Caco-2 (cell line): ENCODE data around the gene KIF1A. TPM values are rescaled to one million over a fixed set of nuclear protein-coding genes. Genes with fewer than 3 reads are reported as not detected.
"Not testable (repeated sequence)": the region's sequence is repeated elsewhere in the genome, so short reads cannot be mapped to it uniquely, and the experiment has no call there.

ENCODE experiments used
- BruUV-seq: library from RNA; stranded (reverse); fragments of 400-500 nt; replicated peaks from 2 replicates; lab custom pipeline; 2021; lab: Mats Ljungman, UMichigan
- CTCF ChIA-PET: fragments of 300-600 bp; sonication (Branson Sonifier 250); formaldehyde crosslinking; loops from one replicate; lab custom pipeline; 2022; ENCODE audit warnings: antibody characterized with exemption; lab: Charles Lee
- POLR2A ChIA-PET: fragments of 300-600 bp; sonication (Branson Sonifier 250); formaldehyde crosslinking; loops from one replicate; lab custom pipeline; 2022; ENCODE audit warnings: antibody characterized with exemption; lab: Charles Lee
- DNase-seq, 2 experiments: peaks; one replicate each; pipeline versions ENCODE4 v3.0.0 to v3.0.0-alpha.2; 2020 to 2022
- H3K27me3 ChIP-seq: replicated peaks from 2 replicates; pipeline ENCODE4 v1.6.0; 2011; ENCODE audit warnings: low read length; ENCODE audit not compliant: control insufficient read depth, insufficient read depth
- H3K36me3 ChIP-seq: 2 replicates; pipeline ENCODE4 v1.5.1; 2011; ENCODE audit warnings: low read length; ENCODE audit not compliant: control insufficient read depth, insufficient read depth
- H3K4me1 ChIP-seq: fragments of 250-450 bp; sonication (Bioruptor Pico); 2 replicates; pipeline ENCODE4 v1.5.1; 2020; ENCODE audit warnings: mild to moderate bottlenecking
- H3K4me3 ChIP-seq: 2 replicates; pipeline ENCODE4 v1.5.1; 2011; ENCODE audit warnings: low read depth, mild to moderate bottlenecking, control low read depth, low read length
- H3K9me3 ChIP-seq: fragments of 250-450 bp; sonication (Bioruptor Pico); 2 replicates; pipeline ENCODE4 v1.5.1; 2020; ENCODE audit warnings: mild to moderate bottlenecking, moderate library complexity
- H3K27ac Mint-ChIP-seq: one replicate; pipeline ENCODE4 v1.8.0; 2022; ENCODE audit warnings: mixed read lengths; ENCODE audit not compliant: unreplicated experiment
- H3K27me3 Mint-ChIP-seq: one replicate; pipeline ENCODE4 v1.8.0; 2022; ENCODE audit warnings: mixed read lengths; ENCODE audit not compliant: insufficient read depth, unreplicated experiment
- H3K36me3 Mint-ChIP-seq: one replicate; pipeline ENCODE4 v1.8.0; 2022; ENCODE audit warnings: mild to moderate bottlenecking, mixed read lengths; ENCODE audit not compliant: insufficient read depth, unreplicated experiment
- H3K4me1 Mint-ChIP-seq: one replicate; pipeline ENCODE4 v1.8.0; 2022; ENCODE audit warnings: low read depth, mixed read lengths; ENCODE audit not compliant: unreplicated experiment
- H3K4me3 Mint-ChIP-seq: one replicate; pipeline ENCODE4 v1.8.0; 2022; ENCODE audit warnings: mild to moderate bottlenecking, moderate library complexity, mixed read lengths; ENCODE audit not compliant: unreplicated experiment
- H3K9me3 Mint-ChIP-seq: one replicate; pipeline ENCODE4 v1.8.0; 2022; ENCODE audit warnings: mixed read lengths; ENCODE audit not compliant: unreplicated experiment
- intact Hi-C: fragments of 100-400 bp; cut with micrococcal nuclease; formaldehyde crosslinking; loops from one replicate; pipeline ENCODE4 v1.10.0; 2022; ENCODE audit not compliant: unreplicated experiment
- total RNA-seq: library from RNA; stranded (reverse); gene quantifications from 2 replicates; pipeline ENCODE4 v1.2.3, GENCODE V29; 2022
- TF ChIP-seq, protein P1 (sequence below), 2 experiments: fragments of 200-600 bp in 1 of 2; IDR thresholded peaks; 1 replicate in 1 of 2; 2 replicates in 1 of 2; pipeline versions ENCODE4 v1.5.1 to v1.8.0; 2011 to 2022; ENCODE audit warnings: antibody characterized with exemption in 1 of 2, control low read depth in 1 of 2, inconsistent platforms in 1 of 2, low read depth in 1 of 2, low read length in 1 of 2, mild to moderate bottlenecking in 1 of 2, moderate library complexity in 1 of 2; ENCODE audit not compliant: insufficient read depth in 1 of 2, severe bottlenecking in 1 of 2, unreplicated experiment in 1 of 2

Gene KIF1A
- total RNA-seq, 1 experiment from 2014 or later, result 33.1 TPM

DNA sequence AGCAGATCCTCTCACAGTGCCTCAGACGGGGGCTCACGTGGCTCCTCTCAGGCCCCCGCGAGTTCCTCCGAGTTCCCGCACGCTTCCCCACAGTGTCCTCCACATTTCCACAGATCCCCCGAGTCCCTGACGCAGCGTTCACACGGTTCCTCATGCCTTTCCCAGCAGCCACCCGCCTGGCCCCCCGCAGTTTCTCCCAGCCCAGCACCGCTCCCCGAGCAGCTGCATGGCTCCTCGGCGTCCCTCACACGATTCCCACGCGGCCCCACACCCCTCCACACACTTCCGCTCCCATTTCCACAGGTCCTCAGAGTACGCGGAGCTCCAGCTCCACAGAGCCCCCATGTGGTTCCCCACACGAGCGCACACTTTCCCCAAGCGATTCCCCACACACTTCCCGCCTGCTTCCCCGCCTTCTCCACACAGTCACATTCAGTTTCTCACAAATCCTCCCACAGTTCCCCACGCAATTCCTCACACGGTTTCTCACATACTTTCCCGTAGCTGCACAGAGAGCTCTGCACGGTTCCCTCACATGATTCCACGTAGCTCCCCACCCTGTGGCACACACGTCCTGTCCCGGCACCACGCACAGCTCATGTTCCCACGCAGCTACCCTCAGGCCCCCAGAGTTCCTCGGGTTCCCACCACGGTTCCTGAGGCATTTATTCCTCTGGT is 39.9 kb downstream of the KIF1A start:
- no peaks in the 10 kb centered on the region for H3K9me3 Mint-ChIP-seq
- TF ChIP-seq, protein P1, sequence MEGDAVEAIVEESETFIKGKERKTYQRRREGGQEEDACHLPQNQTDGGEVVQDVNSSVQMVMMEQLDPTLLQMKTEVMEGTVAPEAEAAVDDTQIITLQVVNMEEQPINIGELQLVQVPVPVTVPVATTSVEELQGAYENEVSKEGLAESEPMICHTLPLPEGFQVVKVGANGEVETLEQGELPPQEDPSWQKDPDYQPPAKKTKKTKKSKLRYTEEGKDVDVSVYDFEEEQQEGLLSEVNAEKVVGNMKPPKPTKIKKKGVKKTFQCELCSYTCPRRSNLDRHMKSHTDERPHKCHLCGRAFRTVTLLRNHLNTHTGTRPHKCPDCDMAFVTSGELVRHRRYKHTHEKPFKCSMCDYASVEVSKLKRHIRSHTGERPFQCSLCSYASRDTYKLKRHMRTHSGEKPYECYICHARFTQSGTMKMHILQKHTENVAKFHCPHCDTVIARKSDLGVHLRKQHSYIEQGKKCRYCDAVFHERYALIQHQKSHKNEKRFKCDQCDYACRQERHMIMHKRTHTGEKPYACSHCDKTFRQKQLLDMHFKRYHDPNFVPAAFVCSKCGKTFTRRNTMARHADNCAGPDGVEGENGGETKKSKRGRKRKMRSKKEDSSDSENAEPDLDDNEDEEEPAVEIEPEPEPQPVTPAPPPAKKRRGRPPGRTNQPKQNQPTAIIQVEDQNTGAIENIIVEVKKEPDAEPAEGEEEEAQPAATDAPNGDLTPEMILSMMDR (IDR thresholded peaks at IDR 0.05; ENCODE audit: insufficient read depth in 1 of 2, low read depth in 1 of 2, low read length in 1 of 2, severe bottlenecking in 1 of 2, unreplicated experiment in 1 of 2), result no peak
- no peaks in the 10 kb centered on the region for H3K4me1 ChIP-seq
- DNase-seq, result no peak
- no peaks in the 10 kb centered on the region for H3K4me1 Mint-ChIP-seq
- intact Hi-C loops, result no loop called here
- H3K4me3 Mint-ChIP-seq, result no peak overlapping the region
- ChIA-PET CTCF (no interaction called here), POLR2A (no interaction called here)
- H3K27ac Mint-ChIP-seq, result no peak overlapping the region
- no TSS peak for BruUV-seq
- no peak overlapping the region for H3K4me3 ChIP-seq
- no peaks in the 10 kb centered on the region for H3K27me3 ChIP-seq
- H3K9me3 ChIP-seq, result no peaks in the 10 kb centered on the region
- H3K36me3 ChIP-seq, result no peaks in the 10 kb centered on the region
- no peaks in the 10 kb centered on the region for H3K36me3 Mint-ChIP-seq
- no peaks in the 10 kb centered on the region for H3K27me3 Mint-ChIP-seq

DNA sequence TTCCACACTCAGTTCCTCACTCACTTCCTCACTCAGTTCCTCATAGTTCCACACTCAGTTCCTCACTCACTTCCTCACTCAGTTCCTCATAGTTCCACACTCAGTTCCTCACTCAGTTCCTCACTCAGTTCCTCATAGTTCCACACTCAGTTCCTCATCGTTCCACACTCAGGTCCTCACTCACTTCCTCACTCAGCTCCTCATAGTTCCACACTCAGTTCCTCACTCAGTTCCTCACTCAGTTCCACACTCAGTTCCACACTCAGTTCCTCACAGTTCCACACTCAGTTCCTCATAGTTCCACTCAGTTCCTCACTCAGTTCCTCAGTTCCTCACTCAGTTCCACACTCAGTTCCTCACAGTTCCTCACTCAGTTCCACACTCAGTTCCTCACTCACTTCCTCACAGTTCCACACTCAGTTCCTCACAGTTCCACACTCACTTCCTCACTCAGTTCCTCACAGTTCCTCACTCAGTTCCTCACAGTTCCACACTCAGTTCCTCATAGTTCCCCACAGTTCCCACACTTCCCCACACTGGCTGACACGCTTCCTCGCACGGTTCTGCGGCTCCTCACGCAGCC is 40.7 kb downstream of the KIF1A start:
- intact Hi-C loops, H3K4me1 Mint-ChIP-seq, H3K4me1 ChIP-seq, BruUV-seq, POLR2A ChIA-PET, H3K9me3 ChIP-seq, H3K4me3 Mint-ChIP-seq, H3K27me3 ChIP-seq, H3K9me3 Mint-ChIP-seq, H3K36me3 ChIP-seq, H3K4me3 ChIP-seq, H3K27ac Mint-ChIP-seq, DNase-seq, H3K27me3 Mint-ChIP-seq, CTCF ChIA-PET, H3K36me3 Mint-ChIP-seq: not testable (repeated sequence)

DNA sequence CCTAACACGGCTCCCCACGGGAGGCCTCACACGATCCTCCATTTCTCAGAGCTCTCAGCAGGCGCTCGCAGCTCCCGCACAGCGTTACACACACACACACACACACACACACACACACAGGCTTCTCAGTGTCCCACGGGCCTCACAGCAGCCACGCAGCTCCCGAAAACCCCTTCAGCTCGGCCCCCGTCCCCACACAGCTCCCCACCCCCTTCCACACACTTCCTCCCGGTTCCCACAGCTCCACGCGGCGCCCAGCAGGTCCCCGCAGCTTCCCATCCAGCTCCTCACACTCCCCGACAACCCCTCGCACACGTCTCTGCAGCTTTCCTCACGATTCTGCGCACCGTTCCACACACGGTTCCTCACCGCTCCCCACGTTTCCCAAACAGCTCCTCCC is 41.6 kb downstream of the KIF1A start:
- no peaks in the 10 kb centered on the region for H3K27me3 ChIP-seq
- no peaks in the 10 kb centered on the region for H3K36me3 ChIP-seq
- H3K4me3 Mint-ChIP-seq, result no peak overlapping the region
- TF ChIP-seq, protein P1 (IDR thresholded peaks at IDR 0.05; ENCODE audit: insufficient read depth in 1 of 2, low read depth in 1 of 2, low read length in 1 of 2, severe bottlenecking in 1 of 2, unreplicated experiment in 1 of 2), result no peak
- ChIA-PET POLR2A (no interaction called here), CTCF (no interaction called here)
- H3K27ac Mint-ChIP-seq, result no peak overlapping the region
- no peak for DNase-seq
- H3K4me1 ChIP-seq, result no peaks in the 10 kb centered on the region
- intact Hi-C loops, result no loop called here
- H3K4me3 ChIP-seq, result no peak overlapping the region
- no peaks in the 10 kb centered on the region for H3K4me1 Mint-ChIP-seq
- H3K9me3 ChIP-seq, result no peaks in the 10 kb centered on the region
- H3K27me3 Mint-ChIP-seq, result no peaks in the 10 kb centered on the region
- BruUV-seq, result no TSS peak
- no peaks in the 10 kb centered on the region for H3K9me3 Mint-ChIP-seq
- H3K36me3 Mint-ChIP-seq, result no peaks in the 10 kb centered on the region
